GM18499 (cell line): ENCODE data around the gene MAL.

Source experiments
- ATAC-seq: cut with Tn5 transposase; IDR thresholded peaks from one replicate; pipeline ENCODE4 v1.9.1; 2021; ENCODE audit warnings: moderate number of reproducible peaks; ENCODE audit not compliant: insufficient read depth, unreplicated experiment

Gene MAL

GRCh38 chr2:95044601-95045000 lies 19.1 kb downstream of the MAL start:
- no peak for ATAC-seq

DNA sequence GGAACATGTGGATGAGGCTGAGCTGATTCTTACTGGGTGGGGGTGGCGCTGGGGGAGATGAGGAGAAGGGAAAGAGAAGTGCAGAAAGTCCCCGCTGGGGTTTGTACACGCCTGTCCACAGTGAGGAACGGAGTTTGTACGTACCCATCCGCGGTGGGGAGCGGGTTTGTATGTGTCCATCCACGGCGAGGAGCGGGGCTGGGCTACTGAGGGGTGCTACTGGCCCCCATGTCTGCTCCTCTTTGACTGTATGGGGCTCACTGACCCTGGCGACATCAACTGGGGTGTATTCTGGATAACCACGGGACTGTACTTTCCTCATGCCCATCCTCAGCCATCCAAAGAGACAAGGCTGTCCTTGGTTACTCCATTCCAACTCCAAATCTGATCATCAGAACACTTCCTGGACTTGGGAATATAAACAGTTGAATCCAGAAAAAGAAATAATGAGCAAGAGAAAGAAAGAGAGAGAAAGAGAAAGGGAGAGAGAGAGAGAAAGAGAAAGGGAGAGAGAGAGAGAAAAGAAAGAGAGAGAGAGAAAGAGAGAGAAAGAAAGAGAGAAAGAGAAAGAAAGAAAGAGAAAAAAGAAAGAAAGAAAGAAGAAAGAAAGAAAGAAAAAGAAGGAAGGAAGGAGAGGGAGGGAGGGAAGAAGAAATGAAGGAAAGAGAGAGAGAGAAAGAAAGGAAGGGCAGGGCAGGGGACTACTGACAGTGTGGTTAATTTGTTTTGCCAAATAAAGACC lies 21.0 kb downstream of the MAL start:
- ATAC-seq, result no peak

- no peak for ATAC-seq
Measured at GRCh38 chr2:95047629-95048510, 22.4 kb downstream of the MAL start.

GRCh38 chr2:95048825-95049682 lies 23.5 kb downstream of the MAL start:
- ATAC-seq, result no peak

DNA sequence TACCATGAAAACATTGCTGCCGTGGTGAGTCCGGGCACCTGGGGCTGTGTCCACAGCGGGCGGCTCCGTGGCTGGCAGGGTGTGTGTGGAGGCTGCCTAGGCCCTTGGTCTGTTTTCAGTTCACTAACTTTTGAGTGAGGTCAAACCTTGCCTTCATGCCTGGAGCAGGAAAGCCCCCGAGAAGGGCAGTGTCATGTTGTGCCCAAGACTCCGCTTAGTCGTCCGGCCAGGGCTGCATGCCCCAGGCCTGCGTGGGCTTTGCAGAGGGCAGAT lies 24.1 kb downstream of the MAL start:
- no peak for ATAC-seq

DNA sequence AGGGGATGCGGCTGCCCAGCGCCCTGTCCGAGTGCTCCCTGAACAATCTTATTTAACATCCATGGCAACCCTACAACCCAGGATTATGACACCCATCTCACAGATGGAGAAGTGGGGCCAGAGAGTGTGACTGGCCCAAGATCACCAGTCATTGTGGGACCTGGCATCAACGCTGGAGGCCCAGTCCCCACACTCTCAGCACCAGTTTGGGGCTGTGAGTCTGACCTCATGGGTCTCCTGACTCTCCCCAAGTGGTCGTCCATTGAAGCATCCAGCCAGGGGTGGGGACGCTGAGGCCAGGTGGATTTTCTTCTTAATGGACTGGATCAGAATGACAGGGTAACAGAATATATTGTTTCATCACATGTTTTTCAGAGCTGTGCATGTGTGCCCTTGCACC lies 24.5 kb downstream of the MAL start:
- no peak for ATAC-seq

DNA sequence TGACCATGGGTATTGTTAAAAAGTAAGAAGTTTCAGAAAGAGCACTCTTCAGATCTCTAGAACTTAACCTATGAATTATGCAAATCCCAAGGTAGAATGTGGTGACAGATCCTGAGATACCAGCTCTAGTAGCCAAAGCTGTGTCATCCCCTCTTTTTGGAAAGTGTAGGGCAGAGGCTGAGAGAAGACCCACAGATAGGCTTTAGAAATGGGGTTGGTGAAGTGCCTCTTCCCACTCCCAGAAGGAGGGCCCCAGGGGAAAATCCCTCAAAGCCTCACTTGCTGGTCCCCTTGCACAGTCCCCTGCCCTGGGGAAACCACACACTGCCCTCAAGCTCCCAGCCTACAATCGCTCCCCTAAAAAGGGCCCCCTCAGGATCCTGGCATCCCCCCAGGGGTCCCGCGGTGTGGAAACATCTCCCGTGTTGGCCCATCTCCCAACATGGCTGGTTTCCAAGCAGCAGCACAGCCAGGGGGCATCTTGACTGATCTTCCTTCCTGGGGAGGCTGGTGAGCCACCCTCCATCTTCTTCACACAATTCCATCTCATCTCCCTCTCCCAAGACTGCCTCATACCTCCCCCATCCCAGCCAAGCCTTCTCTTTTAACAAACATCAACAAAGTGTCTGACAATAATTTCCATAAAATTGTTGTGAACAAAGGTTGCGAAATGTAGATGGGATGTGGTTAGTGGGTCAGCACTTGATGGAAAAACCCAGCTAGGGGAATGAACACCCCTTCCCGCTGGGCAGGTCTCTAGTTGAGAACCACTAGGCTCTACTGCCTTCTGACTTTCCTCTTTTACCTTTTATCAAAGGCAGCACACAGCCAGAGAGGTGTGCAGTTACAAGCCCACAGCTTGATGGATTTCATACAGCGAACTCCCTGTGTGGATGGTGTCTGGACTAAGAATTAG lies 25.1 kb downstream of the MAL start:
- no peak for ATAC-seq

DNA sequence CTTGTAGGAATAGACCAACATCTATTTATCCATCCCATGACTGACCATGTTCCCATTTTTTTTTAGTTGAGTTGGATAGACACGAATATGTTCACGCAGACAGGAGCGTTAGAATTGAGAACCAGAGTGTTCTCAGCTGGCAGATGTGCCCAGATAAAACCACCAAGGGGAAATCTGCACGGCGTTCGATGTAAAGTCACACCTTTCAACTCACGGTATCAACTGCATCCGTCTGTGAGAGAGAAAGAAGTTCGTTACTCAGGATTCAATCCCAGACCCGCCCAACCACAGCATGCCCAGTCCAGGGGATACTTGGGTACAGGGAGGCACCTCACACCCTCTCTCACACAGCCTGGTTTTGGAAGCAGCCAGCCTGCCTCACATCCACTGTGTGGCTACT lies 26.1 kb downstream of the MAL start:
- no peak for ATAC-seq

DNA sequence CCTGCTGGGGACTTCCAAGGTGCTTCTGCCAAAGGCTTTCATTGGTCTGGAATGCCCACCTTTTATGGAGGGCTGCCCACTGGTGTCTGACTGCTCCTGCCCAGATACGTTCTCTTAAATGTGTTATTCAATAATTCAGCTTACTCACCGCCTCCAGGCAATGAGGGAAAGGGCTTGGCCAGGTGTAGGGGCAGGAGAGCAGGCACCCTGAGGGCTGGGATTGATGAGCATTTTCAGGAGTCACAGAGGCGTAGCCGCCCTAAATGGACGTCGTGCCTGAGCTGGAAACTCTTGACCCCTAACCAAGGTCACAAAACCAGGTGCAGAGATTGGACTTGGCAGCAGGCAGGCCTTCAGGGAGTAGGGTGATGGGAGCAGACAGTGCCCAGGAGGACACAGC lies 26.8 kb downstream of the MAL start:
- no peak for ATAC-seq

GRCh38 chr2:95052804-95053479 lies 27.4 kb downstream of the MAL start:
- no peak for ATAC-seq

DNA sequence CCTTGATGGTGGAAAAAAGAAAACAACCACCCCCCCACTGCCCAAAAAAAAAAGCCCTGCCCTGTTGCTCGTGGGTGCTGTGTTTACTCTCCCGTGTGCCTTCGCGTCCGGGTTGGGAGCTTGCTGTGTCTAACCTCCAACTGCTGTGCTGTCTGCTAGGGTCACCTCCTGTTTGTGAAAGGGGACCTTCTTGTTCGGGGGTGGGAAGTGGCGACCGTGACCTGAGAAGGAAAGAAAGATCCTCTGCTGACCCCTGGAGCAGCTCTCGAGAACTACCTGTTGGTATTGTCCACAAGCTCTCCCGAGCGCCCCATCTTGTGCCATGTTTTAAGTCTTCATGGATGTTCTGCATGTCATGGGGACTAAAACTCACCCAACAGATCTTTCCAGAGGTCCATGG lies 28.0 kb downstream of the MAL start:
- no peak for ATAC-seq

DNA sequence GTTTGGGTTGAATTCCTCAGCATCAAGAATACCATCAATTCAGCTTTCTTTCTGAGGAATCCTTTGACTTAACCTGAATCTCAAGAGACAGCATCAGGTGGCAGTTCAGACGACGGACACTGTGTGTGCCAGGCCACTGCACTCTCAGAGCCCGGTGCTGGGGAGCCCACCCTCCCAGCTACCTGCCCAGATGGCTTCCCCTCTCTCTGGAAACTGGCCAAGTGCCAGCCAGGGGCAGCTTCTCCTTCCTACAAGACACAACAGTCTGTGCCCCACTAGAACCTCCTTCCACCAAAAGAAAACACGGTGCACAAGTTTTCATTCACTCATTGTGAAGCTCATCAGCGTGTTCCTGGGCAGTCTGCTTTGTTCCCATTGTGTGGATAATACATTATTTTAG lies 28.5 kb downstream of the MAL start:
- ATAC-seq, result no peak

DNA sequence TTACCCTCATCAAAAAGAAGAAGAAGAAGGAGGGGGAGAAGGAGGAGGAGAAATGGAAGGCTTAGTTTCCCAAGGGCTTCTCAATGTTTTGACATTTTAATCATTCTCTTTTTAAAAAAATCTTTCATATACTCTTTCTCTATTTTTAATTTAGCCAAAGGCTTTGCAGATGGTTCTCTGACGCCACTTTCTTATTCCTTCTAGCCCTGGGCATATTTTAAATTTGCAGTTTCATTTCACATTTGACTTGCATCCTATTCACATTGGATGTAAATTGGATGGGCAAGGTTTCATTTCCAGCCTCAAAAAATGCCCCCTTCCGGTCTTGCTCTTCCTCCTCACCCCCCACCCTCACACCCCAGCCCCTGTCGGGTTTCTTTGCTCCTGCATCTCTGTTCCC lies 29.8 kb downstream of the MAL start:
- ATAC-seq, result no peak

- ATAC-seq, result no peak
Measured at GRCh38 chr2:95056044-95056443, 30.5 kb downstream of the MAL start.

GRCh38 chr2:95056461-95057459 lies 31.3 kb downstream of the MAL start:
- no peak for ATAC-seq

- no peak for ATAC-seq
Measured at GRCh38 chr2:95057535-95058370, 32.2 kb downstream of the MAL start.

DNA sequence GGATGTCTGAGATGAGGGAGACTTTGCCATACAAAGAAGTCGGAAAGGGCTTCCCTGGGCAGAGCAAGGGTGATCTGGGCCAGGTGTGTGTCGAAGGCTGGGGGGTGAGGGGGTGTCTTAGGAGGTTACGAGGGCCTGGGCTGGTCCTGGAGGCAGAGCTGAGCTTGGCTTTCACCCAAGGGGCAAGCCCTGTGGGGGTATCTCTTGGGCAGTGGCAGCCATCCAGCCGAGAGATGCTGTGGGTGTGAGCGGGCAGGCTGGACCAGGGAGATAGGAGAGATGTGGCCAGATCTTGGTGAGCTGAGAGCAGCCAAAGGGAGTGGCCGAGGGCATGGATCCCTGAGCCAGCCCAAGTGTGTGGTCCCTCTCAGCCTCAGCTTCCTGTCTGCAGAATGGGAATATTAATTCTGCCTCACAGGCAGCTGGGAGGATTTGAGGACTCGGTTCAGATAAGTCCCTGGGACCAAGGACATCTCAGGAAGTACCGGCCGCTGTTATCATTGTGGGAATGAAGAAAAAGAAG lies 33.0 kb downstream of the MAL start:
- no peak for ATAC-seq
